ENCODE results near the gene ADAMTS7. TPM values are rescaled to one million over a fixed set of nuclear protein-coding genes. Genes with fewer than 3 reads are reported as not detected.

The ADAMTS7 gene
- polyA plus RNA-seq, 1 donor from 2014 or later: 31.5 TPM

- TF ChIP-seq EZH2 (IDR thresholded peaks at IDR 0.05; ENCODE audit: borderline replicate concordance, insufficient read depth, low read length, poor library complexity, severe bottlenecking) (no peak), EP300 (conservative IDR thresholded peaks at IDR 0.05; ENCODE audit: poor library complexity, severe bottlenecking) (no peak), POLR2AphosphoS5 (IDR thresholded peaks at IDR 0.05) (no peak), RAD21 (conservative IDR thresholded peaks at IDR 0.05) (peak; percentile 95), CTCF (IDR thresholded peaks at IDR 0.05; ENCODE audit: poor library complexity, severe bottlenecking) (peak; percentile 91), REST (IDR thresholded peaks at IDR 0.05; ENCODE audit: borderline replicate concordance) (no peak), TAF1 (IDR thresholded peaks at IDR 0.05; ENCODE audit: low read depth) (no peak), MXI1 (conservative IDR thresholded peaks at IDR 0.05; ENCODE audit: poor library complexity, severe bottlenecking) (no peak), SMC3 (conservative IDR thresholded peaks at IDR 0.05; ENCODE audit: poor library complexity) (peak; percentile 95)
- H3K4me3 ChIP-seq (ENCODE audit: low read length): no peak overlapping the region
- no peaks in the 10 kb centered on the region for H3F3A ChIP-seq (ENCODE audit: insufficient read depth, low read length, poor library complexity, severe bottlenecking)
- no peak overlapping the region for H3K27ac ChIP-seq (ENCODE audit: low read length)
- H3K27me3 ChIP-seq (ENCODE audit: insufficient read depth, low read depth, low read length): peaks cover 6% of the 10 kb centered on the region
- no peaks in the 10 kb centered on the region for H3K36me3 ChIP-seq (ENCODE audit: insufficient read depth, low read length)
- no peaks in the 10 kb centered on the region for H4K20me1 ChIP-seq (ENCODE audit: insufficient read depth)
- H3K79me2 ChIP-seq (replicated peaks; ENCODE audit: insufficient read depth, low read length): no peaks in the 10 kb centered on the region
- H3K9ac ChIP-seq (ENCODE audit: low read length): no peak overlapping the region
- H3K9me3 ChIP-seq (ENCODE audit: low read length): no peaks in the 10 kb centered on the region
- no peak overlapping the region for H3K4me2 ChIP-seq (ENCODE audit: low read length)
- no peak overlapping the region for H2AFZ ChIP-seq (ENCODE audit: low read depth, low read length)
- H3K9me2 ChIP-seq (ENCODE audit: insufficient read depth, low read length): no peaks in the 10 kb centered on the region
These were observed 101.9 kb downstream of the ADAMTS7 start for GRCh38 chr15:78709263-78709882.

Small RNA genes lying within 50 kb of the gene (small RNA-seq; reads per million reads assigned to genes)
- 0 reads per million in 3 experiments for gene AC022748.3

Other genes with a start within 250 kb of the ADAMTS7 start
- 4.6 and 6.8 TPM in 2 replicates for gene CHRNA5, start 245.9 kb downstream of the ADAMTS7 start, polyA plus RNA-seq
- gene CHRNA3, start 190.5 kb downstream of the ADAMTS7 start, polyA plus RNA-seq: 2.4 TPM in 2 replicates
- gene CHRNB4, start 170.3 kb downstream of the ADAMTS7 start, polyA plus RNA-seq: not detected in 2 replicates
- gene MORF4L1, start 61.4 kb upstream of the ADAMTS7 start, polyA plus RNA-seq: 1,505 and 1,595 TPM in 2 replicates
- gene CTSH, start 133.6 kb upstream of the ADAMTS7 start, polyA plus RNA-seq: 3.3 and 4.1 TPM in 2 replicates

Measured in neural cell (in vitro differentiated cells).